Esophagus (tissue), 2 donors: ENCODE data around the gene ZNF573. TPM values are rescaled to one million over a fixed set of nuclear protein-coding genes. Genes with fewer than 3 reads are reported as not detected.

Experiments
- H3K27ac ChIP-seq, 2 donors: one replicate each; pipeline ENCODE4 v1.5.1; 2013; ENCODE audit warnings: low read depth in 2 of 2, mild to moderate bottlenecking in 2 of 2, inconsistent platforms in 1 of 2, low read length in 1 of 2, moderate library complexity in 1 of 2
- H3K27me3 ChIP-seq, 2 donors: one replicate each; pipeline ENCODE4 v1.6.1; 2013; ENCODE audit warnings: low read length in 2 of 2, control low read depth in 1 of 2, mild to moderate bottlenecking in 1 of 2; ENCODE audit not compliant: insufficient read depth in 2 of 2, control insufficient read depth in 1 of 2
- H3K36me3 ChIP-seq, 2 donors: one replicate each; pipeline ENCODE4 v1.6.1; 2013; ENCODE audit warnings: low read length in 1 of 2; ENCODE audit not compliant: control insufficient read depth in 2 of 2, insufficient read depth in 2 of 2
- H3K4me1 ChIP-seq, 2 donors: one replicate each; pipeline ENCODE4 v1.6.1; 2013; ENCODE audit warnings: low read length in 1 of 2; ENCODE audit not compliant: control insufficient read depth in 2 of 2, insufficient read depth in 2 of 2
- H3K4me3 ChIP-seq, 2 donors: one replicate each; pipeline ENCODE4 v1.5.1; 2013; ENCODE audit warnings: low read length in 2 of 2, mild to moderate bottlenecking in 2 of 2, low read depth in 1 of 2, moderate library complexity in 1 of 2
- H3K9me3 ChIP-seq, 2 donors: one replicate each; pipeline ENCODE4 v1.6.1; 2013; ENCODE audit warnings: mild to moderate bottlenecking in 2 of 2, low read depth in 1 of 2, low read length in 1 of 2, moderate library complexity in 1 of 2; ENCODE audit not compliant: control insufficient read depth in 2 of 2, insufficient read depth in 1 of 2
- WGBS, 2 donors: extraction: QIAGEN DNeasy Blood & Tissue Kit; methylation state at CpG; one replicate each; pipeline ENCODE4 v1.1.7; 2013; 5-methylcytosine and 5-hydroxymethylcytosine counted together
- polyA plus RNA-seq, 2 donors: library from polyadenylated mRNA; stranded (reverse); fragments of 200-250 nt; gene quantifications; one replicate each; pipeline ENCODE4 v1.2.3, GENCODE V29; 2013
- donor health status: healthy with polysubstance abuse.
- donor health status: Bipolar disorder and iron deficiency.

The ZNF573 gene
- polyA plus RNA-seq, 2 donors: 0.60 to 1.2 TPM

DNA sequence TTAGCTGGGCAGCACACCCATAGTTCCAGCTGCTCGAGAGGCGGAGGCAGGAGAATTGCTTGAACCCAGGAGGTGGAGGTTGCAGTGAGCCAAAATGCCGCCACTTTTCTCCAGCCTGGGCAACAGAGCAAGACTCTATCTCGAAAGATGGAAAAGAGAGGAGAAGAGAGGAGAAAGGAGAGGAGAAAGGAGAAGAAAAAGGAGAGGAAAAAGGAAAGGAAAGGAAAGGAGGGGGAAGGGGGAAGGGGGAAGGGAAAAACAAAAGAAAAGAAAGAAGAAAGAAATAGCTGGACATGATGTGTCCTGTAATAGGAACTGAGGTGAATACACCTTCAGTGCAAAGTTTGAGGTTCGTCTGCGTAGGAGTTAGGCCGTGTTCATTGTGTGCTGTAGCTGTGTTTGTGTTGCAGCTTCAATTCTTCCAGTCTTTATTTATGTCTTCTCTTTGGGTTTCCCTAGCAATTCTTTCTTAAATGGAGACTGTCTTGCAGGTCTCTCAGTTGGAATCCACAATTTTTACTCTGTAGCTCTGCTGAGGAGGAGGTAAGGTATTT is 73.3 kb downstream of the ZNF573 start:
- 95% methylated on average over 7 of the region's 7 CpGs for WGBS, 2 donors
- Histone ChIP-seq H3K4me3 (no peak overlapping the region), H3K27me3 (no peaks in the 10 kb centered on the region), H3K9me3 (peaks cover 0 to 7% of the 10 kb centered on the region in 2 donors), H3K27ac (no peak overlapping the region), H3K4me1 (no peaks in the 10 kb centered on the region), H3K36me3 (peaks cover 0 to 14% of the 10 kb centered on the region in 2 donors)

DNA sequence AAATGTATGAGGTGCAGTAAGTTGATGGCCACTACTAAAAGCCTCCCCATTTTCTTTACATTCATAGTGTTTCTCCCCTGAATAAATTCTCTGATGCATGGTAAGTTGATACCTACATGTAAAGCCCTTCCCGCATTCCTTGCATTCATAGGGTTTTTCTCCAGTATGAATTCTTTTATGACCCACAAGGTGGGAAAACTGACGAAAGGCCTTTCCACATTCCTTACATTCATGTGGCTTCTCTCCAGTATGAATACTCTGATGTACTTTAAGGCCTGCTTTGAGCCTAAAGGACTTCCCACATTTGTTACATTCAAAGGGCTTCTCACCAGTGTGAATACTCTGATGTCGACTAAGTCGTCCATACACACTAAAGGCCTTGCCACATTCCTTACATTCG is 80.3 kb downstream of the ZNF573 start:
- no peaks in the 10 kb centered on the region for H3K4me1 ChIP-seq
- H3K9me3 ChIP-seq: peaks cover 0 to 11% of the 10 kb centered on the region in 2 donors
- peaks cover 0 to 9% of the 10 kb centered on the region in 2 donors for H3K36me3 ChIP-seq
- H3K27me3 ChIP-seq: no peaks in the 10 kb centered on the region
- 93 to 95% methylated on average over 5 of the region's 5 CpGs for WGBS, 2 donors
- no peak overlapping the region for H3K27ac ChIP-seq
- H3K4me3 ChIP-seq: no peak overlapping the region

GRCh38 chr19:37698216-37698615 is 81.2 kb downstream of the ZNF573 start:
- Histone ChIP-seq H3K4me1 (no peaks in the 10 kb centered on the region), H3K4me3 (no peak overlapping the region), H3K36me3 (peaks cover 0 to 9% of the 10 kb centered on the region in 2 donors), H3K27me3 (no peaks in the 10 kb centered on the region), H3K9me3 (peaks cover 0 to 11% of the 10 kb centered on the region in 2 donors), H3K27ac (no peak overlapping the region)
- WGBS, 2 donors: 96 to 98% methylated on average over 6 of the region's 6 CpGs

GRCh38 chr19:37695144-37695899 is 84.1 kb downstream of the ZNF573 start:
- 72 to 76% methylated on average over 3 of the region's 3 CpGs for WGBS, 2 donors
- Histone ChIP-seq H3K27ac (no peak overlapping the region), H3K4me3 (no peak overlapping the region), H3K27me3 (no peaks in the 10 kb centered on the region), H3K36me3 (peaks cover 0 to 9% of the 10 kb centered on the region in 2 donors), H3K4me1 (no peaks in the 10 kb centered on the region), H3K9me3 (peaks cover 0 to 15% of the 10 kb centered on the region in 2 donors)

GRCh38 chr19:37692956-37693620 is 86.3 kb downstream of the ZNF573 start:
- H3K4me3 ChIP-seq: no peak overlapping the region
- 75% methylated on average over 11 of the region's 11 CpGs for WGBS, 2 donors
- no peaks in the 10 kb centered on the region for H3K27me3 ChIP-seq
- no peak overlapping the region for H3K27ac ChIP-seq
- peaks cover 0 to 15% of the 10 kb centered on the region in 2 donors for H3K9me3 ChIP-seq
- peaks cover 0 to 5% of the 10 kb centered on the region in 2 donors for H3K36me3 ChIP-seq
- H3K4me1 ChIP-seq: no peaks in the 10 kb centered on the region

GRCh38 chr19:37691881-37692504 is 87.4 kb downstream of the ZNF573 start:
- 1 to 2% methylated on average over 48 of the region's 48 CpGs for WGBS, 2 donors
- H3K4me3 ChIP-seq: peak overlapping the region; percentile 58 to 59
- H3K27me3 ChIP-seq: no peaks in the 10 kb centered on the region
- H3K27ac ChIP-seq: peak overlapping the region; percentile 45 to 76
- peaks cover 0 to 5% of the 10 kb centered on the region in 2 donors for H3K36me3 ChIP-seq
- no peaks in the 10 kb centered on the region for H3K4me1 ChIP-seq
- peaks cover 0 to 13% of the 10 kb centered on the region in 2 donors for H3K9me3 ChIP-seq

Other genes starting within 250 kb of the ZNF573 start
- 1 to 10 TPM; 1.6 to 2.4 TPM for gene ZNF571, start 184.8 kb downstream of the ZNF573 start, polyA plus RNA-seq
- gene ZNF540, start 184.7 kb downstream of the ZNF573 start, polyA plus RNA-seq: 1 to 10 TPM; 1.1 to 1.6 TPM
- gene ZFP30, start 124.1 kb downstream of the ZNF573 start, polyA plus RNA-seq: 1 to 10 TPM; 2.2 to 2.7 TPM
- gene ZNF607, start 59.8 kb downstream of the ZNF573 start, polyA plus RNA-seq: 1 to 10 TPM; 2.1 to 2.5 TPM
- gene WDR87, start 127.0 kb upstream of the ZNF573 start, polyA plus RNA-seq: not detected
- gene SIPA1L3, start 127.6 kb upstream of the ZNF573 start, polyA plus RNA-seq: 10 to 100 TPM in 1 of 2 donors, 1 to 10 TPM in 1; 4.1 to 11.0 TPM